Chondrocyte (in vitro differentiated cells): ENCODE data around the gene KLHL34. TPM values are rescaled to one million over a fixed set of nuclear protein-coding genes. Genes with fewer than 3 reads are reported as not detected.

Experiments
- DNase-seq: peaks from one replicate; pipeline ENCODE4 v3.0.0; 2021; ENCODE audit warnings: mixed read lengths, low spot score
- H3K27ac Mint-ChIP-seq: one replicate; pipeline ENCODE4 v1.8.0; 2021; ENCODE audit warnings: mild to moderate bottlenecking, moderate library complexity, mixed read lengths; ENCODE audit not compliant: unreplicated experiment
- H3K27me3 Mint-ChIP-seq: 2 replicates; pipeline ENCODE4 v1.8.0; 2021; ENCODE audit warnings: low read depth, mixed read lengths
- H3K36me3 Mint-ChIP-seq: 2 replicates; pipeline ENCODE4 v1.8.0; 2021; ENCODE audit warnings: low read depth, mixed read lengths
- H3K4me1 Mint-ChIP-seq: 2 replicates; pipeline ENCODE4 v1.8.0; 2021; ENCODE audit warnings: low read depth, mild to moderate bottlenecking, mixed read lengths
- H3K4me3 Mint-ChIP-seq: one replicate; pipeline ENCODE4 v1.8.0; 2021; ENCODE audit warnings: mild to moderate bottlenecking, moderate library complexity, mixed read lengths; ENCODE audit not compliant: unreplicated experiment
- H3K9me3 Mint-ChIP-seq: 2 replicates; pipeline ENCODE4 v1.8.0; 2021; ENCODE audit warnings: low read depth, mixed read lengths
- total RNA-seq: library from RNA; stranded (reverse); gene quantifications from 3 replicates; pipeline ENCODE4 v1.2.1, GENCODE V29; 2021
- TF ChIP-seq, protein P1 (sequence below): fragments of 200-600 bp; sonication (generic); IDR thresholded peaks from 2 replicates; pipeline ENCODE4 v1.5.0; 2021; ENCODE audit warnings: antibody characterized with exemption, mild to moderate bottlenecking, moderate library complexity

The KLHL34 gene
- total RNA-seq, 1 donor from 2014 or later = not detected

DNA sequence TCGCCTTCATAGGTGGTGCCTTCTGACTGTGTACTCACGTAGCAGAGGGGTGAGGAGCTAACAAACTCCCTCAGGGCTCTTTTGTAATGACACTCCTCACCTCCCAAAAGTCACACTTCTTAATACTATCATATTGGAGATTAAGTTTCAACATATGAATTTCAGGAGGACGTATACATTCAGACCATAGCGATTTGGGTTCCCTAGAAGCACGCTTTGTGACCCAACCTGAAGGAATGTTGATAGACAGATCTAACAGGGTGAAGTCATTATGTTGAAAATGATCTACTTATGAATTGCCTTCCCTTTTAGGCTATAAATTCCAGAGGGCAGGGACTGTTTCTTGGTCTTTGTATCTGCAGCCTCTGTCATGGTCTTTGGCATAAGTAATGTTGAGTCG lies 3.2 kb upstream of the KLHL34 start:
- Mint-ChIP-seq H3K9me3 (no peaks in the 10 kb centered on the region), H3K27ac (no peak overlapping the region), H3K36me3 (no peaks in the 10 kb centered on the region), H3K27me3 (no peaks in the 10 kb centered on the region), H3K4me1 (peaks cover 3% of the 10 kb centered on the region), H3K4me3 (no peak overlapping the region)
- no peak for DNase-seq
- TF ChIP-seq, protein P1, sequence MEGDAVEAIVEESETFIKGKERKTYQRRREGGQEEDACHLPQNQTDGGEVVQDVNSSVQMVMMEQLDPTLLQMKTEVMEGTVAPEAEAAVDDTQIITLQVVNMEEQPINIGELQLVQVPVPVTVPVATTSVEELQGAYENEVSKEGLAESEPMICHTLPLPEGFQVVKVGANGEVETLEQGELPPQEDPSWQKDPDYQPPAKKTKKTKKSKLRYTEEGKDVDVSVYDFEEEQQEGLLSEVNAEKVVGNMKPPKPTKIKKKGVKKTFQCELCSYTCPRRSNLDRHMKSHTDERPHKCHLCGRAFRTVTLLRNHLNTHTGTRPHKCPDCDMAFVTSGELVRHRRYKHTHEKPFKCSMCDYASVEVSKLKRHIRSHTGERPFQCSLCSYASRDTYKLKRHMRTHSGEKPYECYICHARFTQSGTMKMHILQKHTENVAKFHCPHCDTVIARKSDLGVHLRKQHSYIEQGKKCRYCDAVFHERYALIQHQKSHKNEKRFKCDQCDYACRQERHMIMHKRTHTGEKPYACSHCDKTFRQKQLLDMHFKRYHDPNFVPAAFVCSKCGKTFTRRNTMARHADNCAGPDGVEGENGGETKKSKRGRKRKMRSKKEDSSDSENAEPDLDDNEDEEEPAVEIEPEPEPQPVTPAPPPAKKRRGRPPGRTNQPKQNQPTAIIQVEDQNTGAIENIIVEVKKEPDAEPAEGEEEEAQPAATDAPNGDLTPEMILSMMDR = no peak

GRCh38 chrX:21660156-21660555 lies 2.0 kb upstream of the KLHL34 start:
- Mint-ChIP-seq H3K4me1 (peaks cover 5% of the 10 kb centered on the region), H3K9me3 (no peaks in the 10 kb centered on the region), H3K4me3 (no peak overlapping the region), H3K27me3 (no peaks in the 10 kb centered on the region), H3K27ac (no peak overlapping the region), H3K36me3 (no peaks in the 10 kb centered on the region)
- TF ChIP-seq, protein P1 = no peak
- DNase-seq = no peak

DNA sequence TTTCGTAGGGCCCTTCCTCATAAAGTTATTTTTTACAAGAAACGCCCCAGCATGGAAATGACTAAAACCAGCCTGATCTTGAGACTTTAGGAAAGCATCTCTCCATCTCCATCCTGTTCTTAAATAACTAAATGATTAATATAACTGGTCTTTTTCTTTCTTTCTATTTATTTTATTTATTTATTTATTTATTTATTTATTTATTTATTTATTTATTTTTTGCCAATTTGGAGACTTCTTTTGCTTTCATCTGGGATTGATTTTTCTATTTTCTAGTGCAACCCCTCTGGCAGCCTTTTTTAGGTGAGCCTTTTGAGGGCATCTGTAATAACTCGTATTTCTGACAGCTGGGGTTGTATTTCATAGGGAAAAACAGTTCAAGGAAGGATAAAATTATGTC lies 1.2 kb upstream of the KLHL34 start:
- TF ChIP-seq, protein P1 = no peak
- H3K36me3 Mint-ChIP-seq = no peaks in the 10 kb centered on the region
- H3K4me3 Mint-ChIP-seq = no peak overlapping the region
- H3K27me3 Mint-ChIP-seq = no peaks in the 10 kb centered on the region
- peaks cover 10% of the 10 kb centered on the region for H3K4me1 Mint-ChIP-seq
- no peak for DNase-seq
- H3K27ac Mint-ChIP-seq = no peak overlapping the region
- no peaks in the 10 kb centered on the region for H3K9me3 Mint-ChIP-seq

DNA sequence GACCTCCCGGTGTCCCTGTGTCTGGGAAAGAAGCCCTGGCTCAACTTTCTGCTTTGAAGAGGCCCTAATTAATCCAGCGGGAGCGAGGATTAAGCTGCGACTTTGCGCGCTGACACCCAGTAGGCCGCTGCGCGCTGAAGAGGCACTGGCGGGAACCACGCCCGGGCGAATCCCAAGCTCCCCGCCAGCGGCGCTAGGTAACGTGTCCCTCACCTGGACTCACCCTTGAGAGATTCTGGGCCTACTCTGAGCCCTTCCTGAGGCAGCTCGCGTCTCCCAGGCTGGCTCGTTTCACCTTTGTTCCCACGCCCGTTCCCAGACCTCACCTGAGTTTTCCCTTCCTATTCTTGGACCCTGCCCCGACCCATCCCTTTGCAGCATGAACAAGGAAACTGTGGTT lies 616 bp upstream of the KLHL34 start:
- no peaks in the 10 kb centered on the region for H3K9me3 Mint-ChIP-seq
- no peak overlapping the region for H3K4me3 Mint-ChIP-seq
- H3K36me3 Mint-ChIP-seq = no peaks in the 10 kb centered on the region
- TF ChIP-seq, protein P1 = no peak
- H3K27me3 Mint-ChIP-seq = no peaks in the 10 kb centered on the region
- peaks cover 10% of the 10 kb centered on the region for H3K4me1 Mint-ChIP-seq
- no peak for DNase-seq
- H3K27ac Mint-ChIP-seq = no peak overlapping the region

DNA sequence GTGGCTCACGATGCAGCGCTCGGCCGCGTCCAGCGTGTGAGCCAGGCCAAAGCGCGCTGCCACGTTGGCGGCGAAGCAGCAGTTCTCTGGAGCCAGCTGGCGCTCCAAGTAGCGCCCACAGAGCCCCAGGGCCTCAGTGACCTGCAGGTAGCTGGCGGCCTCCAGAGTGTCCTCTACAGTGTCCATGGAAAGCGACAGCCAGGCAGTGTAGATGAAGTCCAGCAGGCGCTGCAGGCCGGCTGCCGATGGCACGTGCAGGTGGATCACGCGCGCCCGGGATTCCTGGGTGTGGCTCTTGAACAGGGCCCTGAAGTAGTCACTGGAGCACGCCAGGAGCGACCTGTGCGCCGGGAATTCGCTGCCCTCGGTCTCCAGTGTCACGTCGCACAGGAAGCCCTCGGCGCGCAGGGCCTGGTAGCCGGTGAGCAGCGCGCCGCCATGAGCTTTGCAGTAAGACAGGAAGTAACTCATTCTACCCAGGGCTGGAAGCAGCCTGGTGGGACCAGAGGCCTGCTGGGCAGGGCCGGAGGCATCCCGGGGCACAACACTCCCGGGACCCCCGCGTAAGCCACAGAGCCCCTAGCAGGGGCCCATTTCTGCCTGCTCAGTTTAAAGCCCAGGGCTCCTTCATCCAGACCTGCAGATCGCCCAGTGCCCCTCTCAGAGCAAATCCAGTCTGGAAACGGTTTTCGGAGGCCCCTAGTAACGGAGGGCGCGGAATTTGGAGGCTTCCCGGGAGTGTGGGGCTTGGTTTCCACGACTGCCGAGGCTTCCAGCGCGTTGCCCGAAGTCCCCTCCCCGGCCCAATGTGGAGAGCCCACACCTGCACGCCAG lies 595 bp downstream of the KLHL34 start:
- peaks cover 10% of the 10 kb centered on the region for H3K4me1 Mint-ChIP-seq
- TF ChIP-seq, protein P1 = no peak

More for the DNA sequence above, 595 bp downstream of the KLHL34 start:
- Mint-ChIP-seq H3K36me3 (no peaks in the 10 kb centered on the region), H3K9me3 (no peaks in the 10 kb centered on the region), H3K27ac (no peak overlapping the region), H3K4me3 (no peak overlapping the region), H3K27me3 (no peaks in the 10 kb centered on the region)
- no peak for DNase-seq
